ENCODE measurements around the gene CHMP4B.
A peak's percentile ranks its signal among the peaks of the same experiment; 100 is the strongest.

The CHMP4B gene

GRCh38 chr20:33810885-33811775 lies at the start of gene CHMP4B:
Gene CHMP4B, plus strand, starts transcription at chr20:33811348. Its CDS starts 121 bp downstream, at chr20:33811469.
- DNase-seq = peak; percentile 98

GRCh38 chr20:33761698-33762250 lies 49.4 kb upstream of the CHMP4B start:
- DNase-seq = no peak

DNA sequence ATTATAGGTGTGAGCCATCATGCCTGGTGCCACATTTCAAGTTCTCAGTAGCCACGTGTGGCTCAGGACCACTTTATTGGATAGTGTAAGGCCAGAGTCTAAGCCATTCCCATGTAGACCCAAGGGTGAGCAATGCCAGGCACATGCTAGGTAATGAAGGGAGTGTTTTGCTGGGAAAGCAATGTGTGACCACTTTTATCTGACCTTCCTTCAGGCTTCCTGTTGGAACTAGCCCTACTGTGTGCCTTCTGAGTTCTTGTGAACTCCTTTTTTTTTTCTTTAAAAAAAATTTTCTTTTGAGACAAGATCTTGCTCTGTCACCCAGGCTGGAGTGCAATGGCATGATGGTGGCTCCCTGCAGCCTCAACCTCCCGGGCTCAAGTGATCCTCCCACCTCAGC lies 46.0 kb upstream of the CHMP4B start:
- DNase-seq = no peak

- DNase-seq = no peak
These were observed 45.6 kb upstream of the CHMP4B start for GRCh38 chr20:33765592-33765991.

DNA sequence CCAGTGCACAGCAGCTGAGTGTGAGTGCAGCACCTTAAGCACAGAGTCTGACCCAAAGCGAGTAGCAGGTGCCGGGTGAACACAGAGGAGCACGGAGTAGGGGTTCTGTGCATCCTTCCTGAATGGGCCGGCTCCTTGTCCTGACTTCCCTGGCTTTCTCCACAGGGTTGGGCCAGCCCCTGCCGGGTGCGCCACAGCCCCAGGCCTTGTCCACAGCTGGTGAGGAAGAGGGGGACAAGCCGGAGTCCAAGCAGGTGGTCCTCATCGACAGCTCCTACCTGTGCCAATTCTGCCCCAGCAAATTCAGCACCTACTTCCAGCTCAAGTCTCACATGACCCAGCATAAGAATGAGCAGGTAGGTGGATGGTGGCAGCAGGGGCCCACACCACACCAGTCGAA lies 44.5 kb upstream of the CHMP4B start:
- DNase-seq = no peak

- no peak for DNase-seq
These were observed 43.4 kb upstream of the CHMP4B start for GRCh38 chr20:33767777-33768138.

DNA sequence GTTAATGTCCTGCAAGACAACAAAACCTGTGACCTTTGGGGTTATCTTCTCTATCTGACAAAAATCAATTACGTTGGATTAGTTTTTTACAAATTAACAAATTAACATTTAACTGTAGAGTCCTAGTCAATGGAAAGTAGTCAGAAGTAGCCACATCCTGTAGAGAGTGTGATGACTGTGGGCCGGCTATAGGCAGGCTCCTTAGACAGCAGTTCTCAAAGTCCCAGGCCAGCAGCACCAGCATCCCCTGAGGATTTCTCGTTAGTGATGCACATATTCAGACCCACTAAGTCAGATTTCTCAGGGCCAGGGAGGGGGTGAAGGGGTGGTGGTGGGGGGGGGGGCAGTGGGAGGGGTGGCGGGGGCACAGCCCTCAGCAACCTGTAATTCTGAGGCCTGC lies 42.1 kb upstream of the CHMP4B start:
- DNase-seq = no peak

DNA sequence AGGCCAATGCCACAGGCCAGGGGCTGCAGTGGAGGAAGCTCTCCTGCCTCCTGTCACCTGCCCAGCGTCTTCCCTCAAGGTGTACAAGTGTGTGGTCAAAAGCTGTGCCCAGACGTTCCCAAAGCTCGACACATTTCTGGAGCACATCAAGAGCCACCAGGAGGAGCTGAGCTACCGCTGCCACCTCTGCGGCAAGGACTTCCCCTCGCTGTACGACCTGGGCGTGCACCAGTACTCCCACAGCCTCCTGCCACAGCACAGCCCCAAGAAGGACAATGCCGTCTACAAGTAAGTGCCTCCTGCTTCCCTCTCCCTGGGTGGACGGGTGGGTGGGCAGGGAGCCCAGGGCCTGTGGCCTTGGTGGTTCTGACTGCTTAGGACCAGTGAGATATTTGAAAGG lies 41.1 kb upstream of the CHMP4B start:
- no peak for DNase-seq

GRCh38 chr20:33771938-33772337 lies 39.2 kb upstream of the CHMP4B start:
- DNase-seq = no peak

- DNase-seq = no peak
These were observed 38.7 kb upstream of the CHMP4B start for GRCh38 chr20:33772439-33772838.

GRCh38 chr20:33773412-33774089 lies 37.6 kb upstream of the CHMP4B start:
- no peak for DNase-seq

- no peak for DNase-seq
These were observed 33.3 kb upstream of the CHMP4B start for GRCh38 chr20:33777816-33778215.

GRCh38 chr20:33781133-33781532 lies 30.0 kb upstream of the CHMP4B start:
- no peak for DNase-seq

DNA sequence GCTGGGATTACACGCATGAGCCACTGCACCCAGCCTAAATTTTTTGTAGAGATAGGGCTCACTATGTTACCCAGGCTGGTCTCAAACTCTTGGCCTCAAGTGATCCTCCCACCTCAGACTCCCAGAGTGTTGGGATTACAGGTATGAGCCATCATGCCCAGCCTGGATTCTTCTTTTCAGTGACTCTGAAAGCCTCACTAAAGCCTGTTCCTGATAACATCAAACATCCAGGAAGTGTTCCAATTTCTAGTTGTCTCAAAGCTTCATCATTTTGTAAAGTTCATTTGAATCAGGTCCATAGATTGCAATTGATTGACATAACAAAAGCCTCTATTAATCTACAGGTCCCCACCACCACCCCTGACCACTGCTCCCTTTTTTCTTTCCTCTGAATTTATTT lies 29.2 kb upstream of the CHMP4B start:
- no peak for DNase-seq

- no peak for DNase-seq
These were observed 27.9 kb upstream of the CHMP4B start for GRCh38 chr20:33783256-33783655.

DNA sequence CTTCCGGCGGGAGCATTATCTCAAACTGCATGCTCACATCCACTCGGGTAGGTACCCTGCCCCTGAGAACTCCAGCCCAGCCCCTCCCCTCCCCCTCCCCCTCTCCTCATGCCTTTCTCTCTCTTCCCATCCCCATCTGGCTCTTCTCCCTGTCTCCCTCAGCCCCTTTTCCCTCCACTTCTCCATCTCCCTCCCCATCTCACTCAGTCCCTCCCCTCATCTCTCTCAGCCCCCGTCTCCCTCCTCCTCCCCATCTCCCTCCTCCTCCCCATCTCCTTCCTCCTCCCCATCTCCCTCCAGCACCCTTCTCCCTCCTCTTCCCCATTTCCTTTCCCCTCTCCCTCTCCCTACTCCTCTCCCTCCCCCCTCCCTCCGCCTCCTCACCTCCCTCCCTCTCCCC lies 27.3 kb upstream of the CHMP4B start:
- DNase-seq = no peak

GRCh38 chr20:33784225-33784624 lies 26.9 kb upstream of the CHMP4B start:
- DNase-seq = no peak

- no peak for DNase-seq
These were observed 25.6 kb upstream of the CHMP4B start for GRCh38 chr20:33785503-33785902.

- DNase-seq = no peak
These were observed 23.8 kb upstream of the CHMP4B start for GRCh38 chr20:33787253-33787891.

GRCh38 chr20:33788351-33789049 lies 22.6 kb upstream of the CHMP4B start:
- DNase-seq = no peak

DNA sequence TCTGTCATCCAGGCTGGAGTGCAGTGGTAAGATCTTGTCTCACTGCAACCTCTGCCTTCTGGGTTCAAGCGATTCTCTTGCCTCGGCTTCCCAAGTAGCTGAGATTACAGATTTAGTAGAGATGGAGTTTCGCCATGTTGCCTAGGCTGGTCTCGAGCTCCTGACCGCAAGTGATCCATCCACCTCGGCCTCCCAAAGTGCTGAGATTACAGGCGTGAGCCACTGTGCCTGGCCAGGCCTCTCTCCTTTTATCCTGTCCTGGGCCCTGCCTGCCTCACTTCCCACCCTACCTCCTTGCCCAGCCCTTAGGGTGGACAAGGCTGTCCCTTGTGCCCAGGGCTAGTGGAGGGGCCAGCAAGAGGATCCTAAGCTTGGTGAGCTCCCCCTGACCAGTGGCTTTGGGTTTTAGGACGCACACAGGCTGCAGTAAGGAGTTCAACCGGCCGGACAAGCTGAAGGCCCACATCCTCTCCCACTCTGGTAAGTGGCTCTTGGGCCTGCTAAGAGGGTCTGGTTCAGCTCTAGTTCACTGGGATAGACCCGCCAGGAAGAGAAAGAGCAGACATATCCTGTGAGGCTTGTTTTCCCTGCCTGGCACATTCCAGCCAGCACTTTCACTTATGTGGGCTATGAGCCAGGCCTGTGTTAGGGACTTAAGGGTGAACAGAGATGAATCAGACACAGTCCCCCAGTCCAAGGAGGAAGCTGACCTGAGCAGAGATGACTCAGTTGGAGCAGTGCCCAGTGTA lies 21.9 kb upstream of the CHMP4B start:
- no peak for DNase-seq

GRCh38 chr20:33789858-33790182 lies 21.3 kb upstream of the CHMP4B start:
- DNase-seq = no peak

Data from NCI-H1092 (cell line).